K562 (cell line): ENCODE measurements around the gene QRFP. TPM values are rescaled to one million over a fixed set of nuclear protein-coding genes. Genes with fewer than 3 reads are reported as not detected.

Experiments used
- ATAC-seq: fragments of 200-7000 bp; cut with Tn5 transposase; 3 replicates; pipeline ENCODE4 v1.9.1; 2020; ENCODE audit warnings: moderate library complexity
- BruUV-seq: library from RNA; stranded (reverse); fragments of 400-500 nt; replicated peaks from 2 replicates; lab custom pipeline; 2021; lab: Mats Ljungman, UMichigan
- CTCF ChIA-PET: fragments of 300-600 bp; formaldehyde crosslinking; extraction: SDS; loops from one replicate; lab custom pipeline; 2021; ENCODE audit warnings: low intra/inter-chr PET ratio; lab: Yijun Ruan, JAX
- POLR2A ChIA-PET: fragments of 300-600, 350-650 bp; sonication (Branson Sonifier 250); formaldehyde crosslinking; extraction: SDS; loops from one replicate; lab custom pipeline; 2021; ENCODE audit warnings: antibody characterized with exemption, inconsistent platforms; lab: Yijun Ruan, JAX
- DNase-seq, 4 experiments: peaks; one replicate each; pipeline versions ENCODE4 v3.0.0 to v3.0.0-alpha.2; 2011 to 2018; ENCODE audit warnings: low spot score in 3 of 4, mixed read lengths in 3 of 4; ENCODE audit errors: extremely low read depth in 1 of 4
- FAIRE-seq: peaks from 2 replicates; lab custom pipeline; 2011; peaks lifted over from hg19 to GRCh38; lab: Jason Lieb, UNC
- H2AFZ ChIP-seq: 2 replicates; pipeline ENCODE4 v1.6.0; 2011; ENCODE audit warnings: low read depth, low read length, control low read depth, inconsistent platforms
- H3K27ac ChIP-seq: fragments of 200-600 bp; 3 replicates; pipeline ENCODE4 v1.8.0; 2011; ENCODE audit warnings: low read depth, mild to moderate bottlenecking, control low read depth, inconsistent platforms, low read length, moderate library complexity, mixed read lengths; ENCODE audit errors: extremely low read depth
- H3K27me3 ChIP-seq, 2 experiments: fragments of 300-600 bp in 1 of 2; 2 replicates in 1 of 2; 3 replicates in 1 of 2; pipeline versions ENCODE4 v1.6.0 to v1.8.0; 2011; ENCODE audit warnings: inconsistent platforms in 2 of 2, low read length in 2 of 2, mild to moderate bottlenecking in 1 of 2, mixed read lengths in 1 of 2, moderate library complexity in 1 of 2; ENCODE audit not compliant: control insufficient read depth in 2 of 2, insufficient read depth in 2 of 2
- H3K36me3 ChIP-seq: fragments of 300-600 bp; 3 replicates; pipeline ENCODE4 v1.8.0; 2011; ENCODE audit warnings: mild to moderate bottlenecking, low read length, inconsistent platforms; ENCODE audit not compliant: control insufficient read depth, insufficient read depth
- H3K4me1 ChIP-seq, 2 experiments: fragments of 200-600 bp in 1 of 2; replicated peaks in 1 of 2; 2 replicates in 1 of 2; 3 replicates in 1 of 2; pipeline versions ENCODE4 v1.5.1 to v1.8.0; 2011; ENCODE audit warnings: inconsistent platforms in 2 of 2, low read length in 2 of 2, mild to moderate bottlenecking in 1 of 2, mixed read lengths in 1 of 2, moderate library complexity in 1 of 2; ENCODE audit not compliant: control insufficient read depth in 2 of 2, insufficient read depth in 2 of 2
- H3K4me2 ChIP-seq: 2 replicates; pipeline ENCODE4 v1.6.1; 2011; ENCODE audit warnings: low read length, control low read depth, inconsistent platforms, mixed read lengths; ENCODE audit not compliant: insufficient read depth
- H3K4me3 ChIP-seq: fragments of 200-600 bp; sonication (generic), shearing (Covaris generic); 2 replicates; pipeline ENCODE4 v1.5.1; 2016; ENCODE audit warnings: control low read depth, inconsistent platforms
- H3K79me2 ChIP-seq: fragments of 200-600 bp; 3 replicates; pipeline ENCODE4 v1.8.0; 2011; ENCODE audit warnings: low read length, inconsistent platforms; ENCODE audit not compliant: control insufficient read depth, insufficient read depth
- H3K9ac ChIP-seq, 2 experiments: 2 replicates each; pipeline versions ENCODE4 v1.6.0 to v1.6.1; 2011; ENCODE audit warnings: low read depth in 2 of 2, low read length in 2 of 2, control low read depth in 1 of 2, inconsistent platforms in 1 of 2, mild to moderate bottlenecking in 1 of 2, mixed read lengths in 1 of 2; ENCODE audit not compliant: insufficient read depth in 1 of 2
- H3K9me1 ChIP-seq: one replicate; pipeline ENCODE4 v1.6.0; 2011; ENCODE audit warnings: inconsistent platforms, mild to moderate bottlenecking, low read length, moderate library complexity; ENCODE audit not compliant: control insufficient read depth, insufficient read depth
- H3K9me3 ChIP-seq: replicated peaks from 2 replicates; pipeline ENCODE4 v1.5.1; 2011; ENCODE audit warnings: low read depth, low read length, inconsistent platforms; ENCODE audit not compliant: control insufficient read depth, insufficient read depth
- H4K20me1 ChIP-seq: replicated peaks from 2 replicates; pipeline ENCODE4 v1.6.1; 2011; ENCODE audit warnings: low read length, inconsistent platforms, mixed read lengths; ENCODE audit not compliant: control insufficient read depth, insufficient read depth
- EP300 ChIP-seq: IDR thresholded peaks from 2 replicates; pipeline ENCODE4 v1.6.1; 2012; ENCODE audit warnings: low read length, improper control_type of control experiment
- ETS2 ChIP-seq: IDR thresholded peaks from 2 replicates; pipeline ENCODE4 v1.6.1; 2016; ENCODE audit warnings: borderline replicate concordance, missing genetic modification characterization, mild to moderate bottlenecking, moderate library complexity, missing compliant biosample characterization; ENCODE audit not compliant: poor library complexity, severe bottlenecking
- GMEB1 ChIP-seq: fragments of 250-450 bp; sonication (Bioruptor Pico); IDR thresholded peaks from 2 replicates; pipeline ENCODE4 v1.4.0; 2020; ENCODE audit warnings: mild to moderate bottlenecking
- NONO ChIP-seq, 2 experiments: fragments of 200-400 bp in 1 of 2; fragments of 450-650 bp in 1 of 2; formaldehyde crosslinking in 1 of 2; IDR thresholded peaks; 2 replicates each; pipeline ENCODE4 v1.6.1; 2017; ENCODE audit warnings: low read depth in 2 of 2, mild to moderate bottlenecking in 2 of 2, moderate library complexity in 2 of 2, low read length in 1 of 2
- SAFB ChIP-seq: fragments of 200-400 bp; formaldehyde crosslinking; IDR thresholded peaks from 2 replicates; pipeline ENCODE4 v1.6.1; 2017; ENCODE audit warnings: low read depth, low read length, borderline replicate concordance
- SNRNP70 ChIP-seq: fragments of 200-400 bp; formaldehyde crosslinking; optimal IDR thresholded peaks from 2 replicates; pipeline ENCODE3; 2017; ENCODE audit warnings: low read depth, low read length
- ZNF224 ChIP-seq: sonication (generic); formaldehyde crosslinking; IDR thresholded peaks from 2 replicates; pipeline ENCODE4 v1.8.0; 2022; ENCODE audit warnings: mild to moderate bottlenecking, missing genetic modification reagents
- WGBS: fragments of 100-300 bp; shearing (Covaris generic); methylation state at CpG from one replicate; pipeline ENCODE4 v1.1.6; 2016; ENCODE audit warnings: low coverage, mixed read lengths; ENCODE audit not compliant: insufficient coverage; ENCODE audit errors: missing lambda C conversion rate; 5-methylcytosine and 5-hydroxymethylcytosine counted together
- in situ Hi-C: fragments of 300-500 bp; cut with MboI; formaldehyde crosslinking; loops from 4 replicates; pipeline ENCODE4 v1.15.0; 2018; ENCODE audit warnings: inconsistent platforms, mixed read lengths
- intact Hi-C: fragments of 100-400 bp; cut with micrococcal nuclease; formaldehyde crosslinking; loops from 2 replicates; pipeline ENCODE4 v1.14.2; 2022
- polyA plus RNA-seq, 8 experiments: library from polyadenylated mRNA; depleted of rRNA in 4 of 8; stranded (reverse) in 5 of 8; unstranded in 3 of 8; fragments of >200 nt; fragmentation: Nextera tagmentation in 2 of 8; fragmentation: Illumina TruSeq in 1 of 8; extraction: Ambion mirVana in 2 of 8; extraction: Trizol in 1 of 8; gene quantifications; 2 replicates each; pipeline versions ENCODE4 v1.2.1 to v1.2.3, GENCODE V29; 2011 to 2014; ENCODE audit warnings: inconsistent platforms in 1 of 8, missing spikeins in 1 of 8
- total RNA-seq, 7 experiments: library from RNA; depleted of rRNA in 6 of 7; stranded (reverse); fragments of >200 nt in 6 of 7; fragmentation: Illumina TruSeq in 2 of 7; extraction: Trizol in 2 of 7; gene quantifications; 2 replicates each; pipeline versions ENCODE4 v1.2.1 to v1.2.3, GENCODE V29; 2011 to 2021; ENCODE audit warnings: low replicate concordance in 1 of 7
- TF ChIP-seq, protein P1 (sequence below): IDR thresholded peaks from 2 replicates; pipeline ENCODE4 v1.6.1; 2012; ENCODE audit warnings: low read depth, low read length, improper control_type of control experiment, borderline replicate concordance

The QRFP gene
- total and polyA plus RNA-seq, 9 of the 15 experiments (the other 6 are each of a cell fraction or from before 2014, with no cell fraction given), result not detected

GRCh38 chr9:130862217-130862616, 34.4 kb downstream of the QRFP start:
- 86% methylated on average over 8 of the region's 8 CpGs for WGBS
- in situ Hi-C loops, result loop anchor here (5.0 to 10.0 kb wide), 3 partner anchors 90 to 407 kb away; no protein-coding TSS in a partner anchor
- DNase-seq (peak in 2 of 4 experiments; percentile 51 to 55), ATAC-seq (no peak), FAIRE-seq (no peak)
- BruUV-seq, result no TSS peak
- peaks cover 10% of the 10 kb centered on the region in 2 experiments; a peak in 4 of 5 replicates for H3K4me1 ChIP-seq
- no peak for TF ChIP-seq SNRNP70
- no peak for TF ChIP-seq SAFB
- no peak for TF ChIP-seq ETS2 (tag)
- no peak for TF ChIP-seq NONO (IDR thresholded peaks at IDR 0.05; ENCODE audit: low read depth in 2 of 2, low read length in 1 of 2)
- no peak for TF ChIP-seq GMEB1
- TF ChIP-seq EP300, result no peak
- TF ChIP-seq, protein P1, sequence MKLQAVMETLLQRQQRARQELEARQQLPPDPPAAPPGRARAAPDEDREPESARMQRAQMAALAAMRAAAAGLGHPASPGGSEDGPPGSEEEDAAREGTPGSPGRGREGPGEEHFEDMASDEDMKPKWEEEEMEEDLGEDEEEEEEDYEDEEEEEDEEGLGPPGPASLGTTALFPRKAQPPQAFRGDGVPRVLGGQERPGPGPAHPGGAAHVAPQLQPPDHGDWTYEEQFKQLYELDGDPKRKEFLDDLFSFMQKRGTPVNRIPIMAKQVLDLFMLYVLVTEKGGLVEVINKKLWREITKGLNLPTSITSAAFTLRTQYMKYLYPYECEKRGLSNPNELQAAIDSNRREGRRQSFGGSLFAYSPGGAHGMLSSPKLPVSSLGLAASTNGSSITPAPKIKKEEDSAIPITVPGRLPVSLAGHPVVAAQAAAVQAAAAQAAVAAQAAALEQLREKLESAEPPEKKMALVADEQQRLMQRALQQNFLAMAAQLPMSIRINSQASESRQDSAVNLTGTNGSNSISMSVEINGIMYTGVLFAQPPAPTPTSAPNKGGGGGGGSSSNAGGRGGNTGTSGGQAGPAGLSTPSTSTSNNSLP, result no peak
- no peak for TF ChIP-seq ZNF224 (CRISPR knock-in tag)
- intact Hi-C loops, result loop anchor here (5.0 kb wide), 1 partner anchor 400 kb away; no protein-coding TSS in a partner anchor
- H3K4me2 ChIP-seq, result no peak overlapping the region
- H4K20me1 ChIP-seq, result peaks cover 53% of the 10 kb centered on the region
- H2AFZ ChIP-seq, result no peak overlapping the region
- H3K4me3 ChIP-seq, result no peak overlapping the region
- ChIA-PET CTCF (interaction anchor here (0.9 to 15.1 kb wide), 5 partner anchors 9 to 161 kb away, joined by 3 to 636 read pairs (median 3); no protein-coding TSS in a partner anchor), POLR2A (interaction anchor here (0.6 to 15.4 kb wide), 24 partner anchors 9 to 386 kb away, joined by 3 to 220 read pairs (median 5); no protein-coding TSS in a partner anchor)
- peaks cover 13% of the 10 kb centered on the region for H3K9me1 ChIP-seq
- H3K36me3 ChIP-seq, result peaks cover 51% of the 10 kb centered on the region
- no peak overlapping the region for H3K9ac ChIP-seq
- H3K27ac ChIP-seq, result no peak overlapping the region
- no peaks in the 10 kb centered on the region for H3K79me2 ChIP-seq
- no peaks in the 10 kb centered on the region for H3K9me3 ChIP-seq
- H3K27me3 ChIP-seq, result no peaks in the 10 kb centered on the region
